GM12892 (cell line): ENCODE data around the gene PASK.
A peak's percentile ranks its signal among the peaks of the same experiment; 100 is the strongest.

Source experiments
- DNase-seq: peaks from one replicate; pipeline ENCODE4 v3.0.0; 2011; ENCODE audit not compliant: insufficient read length
- FAIRE-seq: peaks from 2 replicates; lab custom pipeline; 2011; peaks lifted over from hg19 to GRCh38; lab: Jason Lieb, UNC
- POLR2A ChIP-seq: IDR thresholded peaks from 2 replicates; pipeline ENCODE4 v1.6.1; 2011; ENCODE audit warnings: low read depth, low read length, control low read depth
- POLR2AphosphoS5 ChIP-seq: IDR thresholded peaks from 2 replicates; pipeline ENCODE4 v1.6.1; 2011; ENCODE audit warnings: low read depth, low read length, control low read depth
- TAF1 ChIP-seq: IDR thresholded peaks from 2 replicates; pipeline ENCODE4 v1.6.1; 2011; ENCODE audit warnings: low read depth, mild to moderate bottlenecking, control low read depth, low read length, borderline replicate concordance

The PASK gene

GRCh38 chr2:241068942-241069810 lies 80.1 kb downstream of the PASK start:
- FAIRE-seq: no peak
- TF ChIP-seq POLR2AphosphoS5 (no peak), POLR2A (no peak), TAF1 (no peak)
- no peak for DNase-seq

GRCh38 chr2:241068136-241068941 lies 80.9 kb downstream of the PASK start:
- DNase-seq (no peak), FAIRE-seq (no peak)
- TF ChIP-seq POLR2A (no peak), POLR2AphosphoS5 (no peak), TAF1 (no peak)

GRCh38 chr2:241067501-241068135 lies 81.7 kb downstream of the PASK start:
- DNase-seq (no peak), FAIRE-seq (no peak)
- TF ChIP-seq TAF1 (no peak), POLR2AphosphoS5 (no peak), POLR2A (no peak)

GRCh38 chr2:241066893-241067341 lies 82.4 kb downstream of the PASK start:
- DNase-seq: no peak
- FAIRE-seq: no peak
- no peak for TF ChIP-seq POLR2A
- no peak for TF ChIP-seq TAF1
- no peak for TF ChIP-seq POLR2AphosphoS5

GRCh38 chr2:241066171-241066892 lies 82.9 kb downstream of the PASK start:
- FAIRE-seq (no peak), DNase-seq (no peak)
- TF ChIP-seq TAF1 (no peak), POLR2AphosphoS5 (no peak), POLR2A (no peak)

- DNase-seq (no peak), FAIRE-seq (no peak)
- TF ChIP-seq TAF1 (no peak), POLR2A (no peak)
Observed at GRCh38 chr2:241065355-241065803, 83.9 kb downstream of the PASK start.

- TF ChIP-seq POLR2AphosphoS5 (no peak), TAF1 (no peak)
- DNase-seq (no peak), FAIRE-seq (no peak)
Observed at GRCh38 chr2:241064802-241065354, 84.4 kb downstream of the PASK start.

- no peak for FAIRE-seq
- DNase-seq: peak; percentile 57
- no peak for TF ChIP-seq TAF1
- TF ChIP-seq POLR2A: no peak
- no peak for TF ChIP-seq POLR2AphosphoS5
Observed at GRCh38 chr2:241064008-241064801, 85.1 kb downstream of the PASK start.

GRCh38 chr2:241063587-241063986 lies 85.7 kb downstream of the PASK start:
- no peak for TF ChIP-seq POLR2A
- TF ChIP-seq POLR2AphosphoS5: no peak
- TF ChIP-seq TAF1: no peak
- FAIRE-seq (no peak), DNase-seq (no peak)

- no peak for TF ChIP-seq POLR2AphosphoS5
- DNase-seq (no peak), FAIRE-seq (no peak)
Observed at GRCh38 chr2:241063093-241063551, 86.2 kb downstream of the PASK start.
